ENCODE results near the gene KLF5.
"Not testable (repeated sequence)": the region's sequence is repeated elsewhere in the genome, so short reads cannot be mapped to it uniquely, and the experiment has no call there.

The KLF5 gene

GRCh38 chr13:73058736-73059459 is at the start of gene KLF5:
Gene KLF5 (plus strand): TSS chr13:73059005. CDS start chr13:73059328, 323 bp downstream.
- DNase-seq (ENCODE audit: low read depth in 2 of 2): peak; percentile 91

GRCh38 chr13:73011751-73012150 is 47.1 kb upstream of the KLF5 start:
- no peak for DNase-seq (ENCODE audit: low read depth in 2 of 2)

GRCh38 chr13:73015805-73016204 is 43.0 kb upstream of the KLF5 start:
- no peak for DNase-seq (ENCODE audit: low read depth in 2 of 2)

GRCh38 chr13:73018336-73018735 is 40.5 kb upstream of the KLF5 start:
- DNase-seq (ENCODE audit: low read depth in 2 of 2): no peak

GRCh38 chr13:73025217-73026012 is 33.4 kb upstream of the KLF5 start:
- DNase-seq (ENCODE audit: low read depth in 2 of 2): no peak

- DNase-seq (ENCODE audit: low read depth in 2 of 2): no peak
Observed at GRCh38 chr13:73034901-73035300, 23.9 kb upstream of the KLF5 start.

GRCh38 chr13:73035660-73036059 is 23.1 kb upstream of the KLF5 start:
- no peak for DNase-seq (ENCODE audit: low read depth in 2 of 2)

- DNase-seq (ENCODE audit: low read depth in 2 of 2): no peak
Observed at GRCh38 chr13:73036566-73036965, 22.2 kb upstream of the KLF5 start.

- DNase-seq (ENCODE audit: low read depth in 2 of 2): no peak
Observed at GRCh38 chr13:73038064-73038463, 20.7 kb upstream of the KLF5 start.

GRCh38 chr13:73039201-73040108 is 19.4 kb upstream of the KLF5 start:
- DNase-seq (ENCODE audit: low read depth in 2 of 2): no peak

GRCh38 chr13:73040484-73040883 is 18.3 kb upstream of the KLF5 start:
- DNase-seq (ENCODE audit: low read depth in 2 of 2): no peak

GRCh38 chr13:73040968-73041596 is 17.7 kb upstream of the KLF5 start:
- no peak for DNase-seq (ENCODE audit: low read depth in 2 of 2)

GRCh38 chr13:73045031-73045430 is 13.8 kb upstream of the KLF5 start:
- DNase-seq (ENCODE audit: low read depth in 2 of 2): no peak

GRCh38 chr13:73048615-73049014 is 10.2 kb upstream of the KLF5 start:
- not testable (repeated sequence) for DNase-seq (ENCODE audit: low read depth in 2 of 2)

GRCh38 chr13:73054712-73055111 is 4.1 kb upstream of the KLF5 start:
- no peak for DNase-seq (ENCODE audit: low read depth in 2 of 2)

- no peak for DNase-seq (ENCODE audit: low read depth in 2 of 2)
Observed at GRCh38 chr13:73055813-73056564, 2.8 kb upstream of the KLF5 start.

GRCh38 chr13:73056565-73056962 is 2.2 kb upstream of the KLF5 start:
- no peak for DNase-seq (ENCODE audit: low read depth in 2 of 2)

GRCh38 chr13:73057284-73058063 is 1.3 kb upstream of the KLF5 start:
- DNase-seq (ENCODE audit: low read depth in 2 of 2): no peak

GRCh38 chr13:73058064-73058313 is 816 bp upstream of the KLF5 start:
- no peak for DNase-seq (ENCODE audit: low read depth in 2 of 2)

- DNase-seq (ENCODE audit: low read depth in 2 of 2): no peak
Observed at GRCh38 chr13:73058432-73058735, 421 bp upstream of the KLF5 start.
